Measurements from ENCODE around the gene GPR158.

DNA sequence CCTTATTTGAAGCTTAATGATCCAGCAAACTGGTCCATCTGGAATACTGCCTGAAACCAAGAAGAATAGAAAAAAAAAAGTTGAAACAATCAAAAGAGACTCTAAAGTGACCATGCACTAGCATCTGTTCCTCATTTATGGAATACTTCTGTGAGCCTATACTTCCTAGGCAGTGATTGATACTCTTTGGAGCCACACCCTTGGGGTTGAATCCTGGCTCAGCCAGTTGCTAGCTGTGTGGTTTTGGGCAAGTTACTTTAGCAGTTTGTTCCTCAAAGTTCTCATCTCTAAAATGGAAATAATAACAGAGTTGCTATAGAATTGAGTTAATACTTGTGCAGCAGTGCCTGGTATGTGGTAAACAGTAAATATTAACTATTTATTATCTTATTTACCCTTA, 208.9 kb downstream of the GPR158 start:
- TF ChIP-seq POLR2AphosphoS5 (IDR thresholded peaks at IDR 0.05; ENCODE audit: low read depth, low read length) = no peak
- TF ChIP-seq, protein P1, sequence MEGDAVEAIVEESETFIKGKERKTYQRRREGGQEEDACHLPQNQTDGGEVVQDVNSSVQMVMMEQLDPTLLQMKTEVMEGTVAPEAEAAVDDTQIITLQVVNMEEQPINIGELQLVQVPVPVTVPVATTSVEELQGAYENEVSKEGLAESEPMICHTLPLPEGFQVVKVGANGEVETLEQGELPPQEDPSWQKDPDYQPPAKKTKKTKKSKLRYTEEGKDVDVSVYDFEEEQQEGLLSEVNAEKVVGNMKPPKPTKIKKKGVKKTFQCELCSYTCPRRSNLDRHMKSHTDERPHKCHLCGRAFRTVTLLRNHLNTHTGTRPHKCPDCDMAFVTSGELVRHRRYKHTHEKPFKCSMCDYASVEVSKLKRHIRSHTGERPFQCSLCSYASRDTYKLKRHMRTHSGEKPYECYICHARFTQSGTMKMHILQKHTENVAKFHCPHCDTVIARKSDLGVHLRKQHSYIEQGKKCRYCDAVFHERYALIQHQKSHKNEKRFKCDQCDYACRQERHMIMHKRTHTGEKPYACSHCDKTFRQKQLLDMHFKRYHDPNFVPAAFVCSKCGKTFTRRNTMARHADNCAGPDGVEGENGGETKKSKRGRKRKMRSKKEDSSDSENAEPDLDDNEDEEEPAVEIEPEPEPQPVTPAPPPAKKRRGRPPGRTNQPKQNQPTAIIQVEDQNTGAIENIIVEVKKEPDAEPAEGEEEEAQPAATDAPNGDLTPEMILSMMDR (IDR thresholded peaks at IDR 0.05 in 2 of 3, conservative IDR thresholded peaks at IDR 0.05 in 1 of 3; ENCODE audit: borderline replicate concordance in 1 of 3, insufficient read depth in 1 of 3, low read depth in 2 of 3, low read length in 2 of 3) = no peak
- TF ChIP-seq EZH2phosphoT487 (IDR thresholded peaks at IDR 0.05; ENCODE audit: borderline replicate concordance) = no peak
